C4-2B (cell line): ENCODE data around the gene RFTN1.

Source experiments
- CTCF ChIP-seq: fragments of 450-650 bp; conservative IDR thresholded peaks from 2 replicates; pipeline ENCODE4 v1.5.1; 2017; ENCODE audit warnings: mild to moderate bottlenecking
- ZFX ChIP-seq: fragments of 450-650 bp; IDR thresholded peaks from 2 replicates; pipeline ENCODE4 v1.6.1; 2017

GRCh38 chr3:16464511-16465148, 48.9 kb downstream of the RFTN1 start:
- no peak for TF ChIP-seq CTCF
- no peak for TF ChIP-seq ZFX
